ENCODE results near the gene KRTAP12-4.

DNA sequence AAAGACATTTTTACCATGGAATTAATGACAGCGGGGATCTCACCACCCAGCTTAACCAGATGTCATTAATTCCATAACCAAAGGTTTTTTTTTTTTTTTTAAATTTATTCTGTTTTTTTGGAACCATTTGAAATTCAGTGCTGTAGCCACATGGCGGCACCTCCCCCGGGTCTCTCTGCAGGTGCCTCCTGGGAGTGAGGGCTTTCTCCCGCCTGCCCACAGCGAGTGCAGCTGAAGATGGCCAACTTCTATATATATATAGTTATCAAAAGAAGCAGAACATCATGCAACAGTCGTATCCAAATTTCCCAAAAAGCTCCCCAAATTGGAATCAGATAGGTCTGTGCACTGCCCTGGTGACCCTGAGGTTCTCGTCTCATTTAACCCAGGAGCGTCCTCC, 39.0 kb downstream of the KRTAP12-4 start:
- TF ChIP-seq, protein P1, sequence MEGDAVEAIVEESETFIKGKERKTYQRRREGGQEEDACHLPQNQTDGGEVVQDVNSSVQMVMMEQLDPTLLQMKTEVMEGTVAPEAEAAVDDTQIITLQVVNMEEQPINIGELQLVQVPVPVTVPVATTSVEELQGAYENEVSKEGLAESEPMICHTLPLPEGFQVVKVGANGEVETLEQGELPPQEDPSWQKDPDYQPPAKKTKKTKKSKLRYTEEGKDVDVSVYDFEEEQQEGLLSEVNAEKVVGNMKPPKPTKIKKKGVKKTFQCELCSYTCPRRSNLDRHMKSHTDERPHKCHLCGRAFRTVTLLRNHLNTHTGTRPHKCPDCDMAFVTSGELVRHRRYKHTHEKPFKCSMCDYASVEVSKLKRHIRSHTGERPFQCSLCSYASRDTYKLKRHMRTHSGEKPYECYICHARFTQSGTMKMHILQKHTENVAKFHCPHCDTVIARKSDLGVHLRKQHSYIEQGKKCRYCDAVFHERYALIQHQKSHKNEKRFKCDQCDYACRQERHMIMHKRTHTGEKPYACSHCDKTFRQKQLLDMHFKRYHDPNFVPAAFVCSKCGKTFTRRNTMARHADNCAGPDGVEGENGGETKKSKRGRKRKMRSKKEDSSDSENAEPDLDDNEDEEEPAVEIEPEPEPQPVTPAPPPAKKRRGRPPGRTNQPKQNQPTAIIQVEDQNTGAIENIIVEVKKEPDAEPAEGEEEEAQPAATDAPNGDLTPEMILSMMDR (IDR thresholded peaks at IDR 0.05): no peak
- TF ChIP-seq POLR2A (IDR thresholded peaks at IDR 0.05): no peak
